Astrocyte (in vitro differentiated cells and primary cell): ENCODE data around the gene FOXP2. TPM values are rescaled to one million over a fixed set of nuclear protein-coding genes. Genes with fewer than 3 reads are reported as not detected.

Experiments used
- DNase-seq: peaks from one replicate; pipeline ENCODE4 v3.0.0-alpha.2; 2010; ENCODE audit warnings: low read depth
- FAIRE-seq: peaks from 2 replicates; lab custom pipeline; 2011; peaks lifted over from hg19 to GRCh38; lab: Jason Lieb, UNC
- H2AFZ ChIP-seq: 2 replicates; pipeline ENCODE4 v1.6.0; 2012; ENCODE audit warnings: low read depth, low read length, inconsistent platforms
- H3K27ac ChIP-seq: 2 replicates; pipeline ENCODE4 v1.5.1; 2011; ENCODE audit warnings: low read depth, low read length, inconsistent platforms
- H3K27me3 ChIP-seq: 2 replicates; pipeline ENCODE4 v1.6.0; 2011; ENCODE audit warnings: low read length, inconsistent platforms; ENCODE audit not compliant: insufficient read depth
- H3K36me3 ChIP-seq: 2 replicates; pipeline ENCODE4 v1.5.1; 2011; ENCODE audit warnings: low read length, inconsistent platforms; ENCODE audit not compliant: insufficient read depth
- H3K4me1 ChIP-seq: 2 replicates; pipeline ENCODE4 v1.5.1; 2011; ENCODE audit warnings: low read length, inconsistent platforms; ENCODE audit not compliant: insufficient read depth
- H3K4me2 ChIP-seq: 2 replicates; pipeline ENCODE4 v1.6.0; 2012; ENCODE audit warnings: low read length, inconsistent platforms
- H3K4me3 ChIP-seq: 2 replicates; pipeline ENCODE4 v1.5.1; 2011; ENCODE audit warnings: low read depth, mild to moderate bottlenecking, low read length, inconsistent platforms; ENCODE audit not compliant: insufficient read depth
- H3K79me2 ChIP-seq: 2 replicates; pipeline ENCODE4 v1.6.0; 2012; ENCODE audit warnings: mild to moderate bottlenecking, low read length, inconsistent platforms; ENCODE audit not compliant: insufficient read depth
- H3K9ac ChIP-seq: 2 replicates; pipeline ENCODE4 v1.6.0; 2012; ENCODE audit warnings: mild to moderate bottlenecking, low read length, inconsistent platforms
- H3K9me3 ChIP-seq: 2 replicates; pipeline ENCODE4 v1.5.1; 2012; ENCODE audit warnings: low read depth, mild to moderate bottlenecking, low read length, inconsistent platforms; ENCODE audit not compliant: insufficient read depth
- H4K20me1 ChIP-seq: 2 replicates; pipeline ENCODE4 v1.6.0; 2012; ENCODE audit warnings: low read length, inconsistent platforms; ENCODE audit not compliant: insufficient read depth
- H3K27ac Mint-ChIP-seq: one replicate; pipeline ENCODE4 v1.8.0; 2021; ENCODE audit warnings: mild to moderate bottlenecking, mixed read lengths; ENCODE audit not compliant: unreplicated experiment
- H3K27me3 Mint-ChIP-seq: one replicate; pipeline ENCODE4 v1.8.0; 2021; ENCODE audit warnings: low read depth, mixed read lengths; ENCODE audit not compliant: unreplicated experiment
- H3K36me3 Mint-ChIP-seq: one replicate; pipeline ENCODE4 v1.8.0; 2021; ENCODE audit warnings: low read depth, mixed read lengths; ENCODE audit not compliant: unreplicated experiment
- H3K4me1 Mint-ChIP-seq: one replicate; pipeline ENCODE4 v1.8.0; 2021; ENCODE audit warnings: low read depth, mixed read lengths; ENCODE audit not compliant: unreplicated experiment
- H3K4me3 Mint-ChIP-seq: one replicate; pipeline ENCODE4 v1.8.0; 2021; ENCODE audit warnings: mild to moderate bottlenecking, moderate library complexity, mixed read lengths; ENCODE audit not compliant: unreplicated experiment
- H3K9me3 Mint-ChIP-seq: one replicate; pipeline ENCODE4 v1.8.0; 2021; ENCODE audit warnings: mild to moderate bottlenecking, mixed read lengths; ENCODE audit not compliant: unreplicated experiment
- EZH2 ChIP-seq: IDR thresholded peaks from 2 replicates; pipeline ENCODE4 v1.6.1; 2012; ENCODE audit warnings: mild to moderate bottlenecking, low read length, inconsistent platforms; ENCODE audit not compliant: insufficient read depth
- total RNA-seq: library from RNA; stranded (reverse); gene quantifications from 2 replicates; pipeline ENCODE4 v1.2.1, GENCODE V29; 2021
- TF ChIP-seq, protein P1 (sequence below): IDR thresholded peaks from 2 replicates; pipeline ENCODE4 v1.5.1; 2011; ENCODE audit warnings: low read depth, mild to moderate bottlenecking, inconsistent platforms, low read length, moderate library complexity; ENCODE audit not compliant: insufficient read depth

The FOXP2 gene
- total RNA-seq, 1 donor from 2014 or later = 3.4 TPM

- no peak overlapping the region for H3K4me2 ChIP-seq
- no peak overlapping the region for H3K4me3 ChIP-seq
- Mint-ChIP-seq H3K27ac (no peak overlapping the region), H3K4me1 (no peaks in the 10 kb centered on the region), H3K27me3 (no peaks in the 10 kb centered on the region), H3K4me3 (no peak overlapping the region), H3K9me3 (no peaks in the 10 kb centered on the region), H3K36me3 (no peaks in the 10 kb centered on the region)
- no peaks in the 10 kb centered on the region for H3K36me3 ChIP-seq
- no peak overlapping the region for H3K27ac ChIP-seq
- FAIRE-seq = no peak
- H3K27me3 ChIP-seq = no peaks in the 10 kb centered on the region
- TF ChIP-seq, protein P1, sequence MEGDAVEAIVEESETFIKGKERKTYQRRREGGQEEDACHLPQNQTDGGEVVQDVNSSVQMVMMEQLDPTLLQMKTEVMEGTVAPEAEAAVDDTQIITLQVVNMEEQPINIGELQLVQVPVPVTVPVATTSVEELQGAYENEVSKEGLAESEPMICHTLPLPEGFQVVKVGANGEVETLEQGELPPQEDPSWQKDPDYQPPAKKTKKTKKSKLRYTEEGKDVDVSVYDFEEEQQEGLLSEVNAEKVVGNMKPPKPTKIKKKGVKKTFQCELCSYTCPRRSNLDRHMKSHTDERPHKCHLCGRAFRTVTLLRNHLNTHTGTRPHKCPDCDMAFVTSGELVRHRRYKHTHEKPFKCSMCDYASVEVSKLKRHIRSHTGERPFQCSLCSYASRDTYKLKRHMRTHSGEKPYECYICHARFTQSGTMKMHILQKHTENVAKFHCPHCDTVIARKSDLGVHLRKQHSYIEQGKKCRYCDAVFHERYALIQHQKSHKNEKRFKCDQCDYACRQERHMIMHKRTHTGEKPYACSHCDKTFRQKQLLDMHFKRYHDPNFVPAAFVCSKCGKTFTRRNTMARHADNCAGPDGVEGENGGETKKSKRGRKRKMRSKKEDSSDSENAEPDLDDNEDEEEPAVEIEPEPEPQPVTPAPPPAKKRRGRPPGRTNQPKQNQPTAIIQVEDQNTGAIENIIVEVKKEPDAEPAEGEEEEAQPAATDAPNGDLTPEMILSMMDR = no peak
- no peak for TF ChIP-seq EZH2
- H2AFZ ChIP-seq = no peak overlapping the region
- H3K9ac ChIP-seq = no peak overlapping the region
- DNase-seq = no peak
- H3K4me1 ChIP-seq = no peaks in the 10 kb centered on the region
- no peaks in the 10 kb centered on the region for H3K9me3 ChIP-seq
- no peaks in the 10 kb centered on the region for H4K20me1 ChIP-seq
- no peaks in the 10 kb centered on the region for H3K79me2 ChIP-seq
Measured at GRCh38 chr7:114522081-114522480, 107.5 kb downstream of the FOXP2 start.

- TF ChIP-seq, protein P1 = no peak
- no peak for TF ChIP-seq EZH2
- H3K9me3 Mint-ChIP-seq = no peaks in the 10 kb centered on the region
- Histone ChIP-seq H2AFZ (no peak overlapping the region), H3K4me3 (no peak overlapping the region), H3K4me2 (no peak overlapping the region), H3K4me1 (no peaks in the 10 kb centered on the region), H3K9me3 (no peaks in the 10 kb centered on the region), H3K79me2 (no peaks in the 10 kb centered on the region), H3K27ac (no peak overlapping the region), H3K36me3 (no peaks in the 10 kb centered on the region), H3K9ac (no peak overlapping the region), H3K27me3 (no peaks in the 10 kb centered on the region), H4K20me1 (no peaks in the 10 kb centered on the region)
- DNase-seq = no peak
- no peak overlapping the region for H3K27ac Mint-ChIP-seq
- no peaks in the 10 kb centered on the region for H3K36me3 Mint-ChIP-seq
- H3K4me1 Mint-ChIP-seq = no peaks in the 10 kb centered on the region
- no peak overlapping the region for H3K4me3 Mint-ChIP-seq
- FAIRE-seq = no peak
- H3K27me3 Mint-ChIP-seq = no peaks in the 10 kb centered on the region
Measured at GRCh38 chr7:114527589-114527988, 113.0 kb downstream of the FOXP2 start.

DNA sequence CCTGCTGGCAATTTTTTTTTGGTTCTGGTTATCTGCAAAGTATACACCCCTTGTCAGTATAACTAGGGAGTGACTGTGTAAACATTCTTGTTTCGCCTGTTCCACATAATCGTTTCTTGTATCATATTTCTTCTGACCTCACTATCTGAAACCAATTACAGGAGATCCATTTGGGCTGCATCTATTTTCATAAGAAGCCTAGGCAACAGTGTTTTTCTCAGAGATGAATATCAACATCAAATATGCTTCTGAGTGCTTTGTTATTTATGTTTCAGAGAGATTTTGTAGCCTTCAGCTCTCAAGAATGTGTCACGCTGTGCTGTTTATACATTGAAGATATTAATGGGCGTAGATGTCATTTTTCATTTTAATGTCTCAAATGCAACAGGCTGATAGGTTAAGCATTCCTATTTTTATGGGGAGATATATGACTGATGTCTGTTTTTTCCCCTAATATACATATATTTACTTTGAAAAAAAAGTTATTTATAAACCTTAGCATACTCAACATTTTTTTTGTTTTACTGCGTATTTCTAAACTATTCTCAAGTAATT is 115.5 kb downstream of the FOXP2 start:
- Mint-ChIP-seq H3K4me1 (peaks cover 2% of the 10 kb centered on the region), H3K9me3 (no peaks in the 10 kb centered on the region), H3K36me3 (no peaks in the 10 kb centered on the region), H3K27ac (no peak overlapping the region), H3K27me3 (no peaks in the 10 kb centered on the region), H3K4me3 (no peak overlapping the region)
- H3K4me2 ChIP-seq = no peak overlapping the region
- no peak overlapping the region for H3K9ac ChIP-seq
- H3K4me3 ChIP-seq = no peak overlapping the region
- FAIRE-seq (no peak), DNase-seq (peak; percentile 8)
- no peaks in the 10 kb centered on the region for H3K36me3 ChIP-seq
- H4K20me1 ChIP-seq = no peaks in the 10 kb centered on the region
- H3K79me2 ChIP-seq = no peaks in the 10 kb centered on the region
- no peaks in the 10 kb centered on the region for H3K27me3 ChIP-seq
- TF ChIP-seq, protein P1 = no peak
- no peak for TF ChIP-seq EZH2
- no peak overlapping the region for H3K27ac ChIP-seq
- H2AFZ ChIP-seq = no peak overlapping the region
- H3K4me1 ChIP-seq = no peaks in the 10 kb centered on the region
- no peaks in the 10 kb centered on the region for H3K9me3 ChIP-seq
